Measurements from ENCODE around the gene ASPSCR1.

ASPSCR1 gene

GRCh38 chr17:82015311-82015971, 38.0 kb downstream of the ASPSCR1 start:
- DNase-seq, result no peak

GRCh38 chr17:82016061-82016874, 38.8 kb downstream of the ASPSCR1 start:
- no peak for DNase-seq

GRCh38 chr17:82016875-82017459, 39.5 kb downstream of the ASPSCR1 start:
- DNase-seq, result no peak

GRCh38 chr17:82017612-82018151, 40.3 kb downstream of the ASPSCR1 start:
- DNase-seq, result no peak

GRCh38 chr17:82018152-82018988, 40.9 kb downstream of the ASPSCR1 start:
- no peak for DNase-seq

GRCh38 chr17:82018989-82019689, 41.7 kb downstream of the ASPSCR1 start:
- DNase-seq, result no peak

GRCh38 chr17:82019690-82020571, 42.5 kb downstream of the ASPSCR1 start:
- peak; percentile 32 for DNase-seq

- DNase-seq, result no peak
Measured at GRCh38 chr17:82020572-82021106, 43.2 kb downstream of the ASPSCR1 start.

GRCh38 chr17:82021107-82021899, 43.9 kb downstream of the ASPSCR1 start:
- peak; percentile 60 for DNase-seq

- DNase-seq, result no peak
Measured at GRCh38 chr17:82021900-82022309, 44.5 kb downstream of the ASPSCR1 start.

- no peak for DNase-seq
Measured at GRCh38 chr17:82022310-82022980, 45.0 kb downstream of the ASPSCR1 start, which contains the start of gene CENPX. Gene CENPX (minus strand): TSS chr17:82022878. CDS start chr17:82022861, 17 bp downstream.

- DNase-seq, result peak; percentile 100
Measured at GRCh38 chr17:82022981-82023446, 45.6 kb downstream of the ASPSCR1 start, which contains the start of gene LRRC45. Gene LRRC45 (plus strand): TSS chr17:82023305. CDS start chr17:82023644, 339 bp downstream.

GRCh38 chr17:82023447-82024241, 46.2 kb downstream of the ASPSCR1 start:
- peak; percentile 11 for DNase-seq

GRCh38 chr17:82024859-82025258, 47.4 kb downstream of the ASPSCR1 start:
- no peak for DNase-seq

- DNase-seq, result no peak
Measured at GRCh38 chr17:82025401-82026107, 48.1 kb downstream of the ASPSCR1 start.

- DNase-seq, result no peak
Measured at GRCh38 chr17:82028246-82028645, 50.8 kb downstream of the ASPSCR1 start.

GRCh38 chr17:82028966-82029365, 51.5 kb downstream of the ASPSCR1 start:
- DNase-seq, result no peak

All from HCEC 1CT (cell line).